Measurements from ENCODE around the gene STARD7.

DNA sequence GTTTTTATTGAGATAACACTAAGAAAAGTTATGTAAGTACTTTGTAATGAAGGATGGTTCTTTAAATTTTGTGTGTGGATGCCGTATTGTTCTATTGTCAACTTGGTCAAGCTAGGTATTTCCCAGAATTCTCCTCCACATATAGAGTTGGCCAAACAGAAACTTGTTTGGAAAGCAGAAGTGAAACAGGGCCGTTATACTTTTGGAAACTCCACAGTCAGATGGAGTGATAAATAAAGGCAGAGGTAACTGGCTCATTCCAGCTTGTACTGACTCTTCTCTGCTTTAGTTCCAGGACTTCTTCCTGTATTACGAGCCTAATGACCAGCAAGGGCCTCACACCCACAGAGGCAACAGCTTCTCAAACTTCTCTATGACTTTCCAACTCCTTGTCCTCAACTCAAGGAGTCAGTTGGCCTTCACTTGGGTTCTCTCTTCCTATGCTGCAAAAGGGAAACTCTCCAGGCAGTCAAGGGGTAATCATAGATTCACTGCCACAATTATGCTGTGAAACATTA, 16.4 kb upstream of the STARD7 start:
- TF ChIP-seq, protein P1, sequence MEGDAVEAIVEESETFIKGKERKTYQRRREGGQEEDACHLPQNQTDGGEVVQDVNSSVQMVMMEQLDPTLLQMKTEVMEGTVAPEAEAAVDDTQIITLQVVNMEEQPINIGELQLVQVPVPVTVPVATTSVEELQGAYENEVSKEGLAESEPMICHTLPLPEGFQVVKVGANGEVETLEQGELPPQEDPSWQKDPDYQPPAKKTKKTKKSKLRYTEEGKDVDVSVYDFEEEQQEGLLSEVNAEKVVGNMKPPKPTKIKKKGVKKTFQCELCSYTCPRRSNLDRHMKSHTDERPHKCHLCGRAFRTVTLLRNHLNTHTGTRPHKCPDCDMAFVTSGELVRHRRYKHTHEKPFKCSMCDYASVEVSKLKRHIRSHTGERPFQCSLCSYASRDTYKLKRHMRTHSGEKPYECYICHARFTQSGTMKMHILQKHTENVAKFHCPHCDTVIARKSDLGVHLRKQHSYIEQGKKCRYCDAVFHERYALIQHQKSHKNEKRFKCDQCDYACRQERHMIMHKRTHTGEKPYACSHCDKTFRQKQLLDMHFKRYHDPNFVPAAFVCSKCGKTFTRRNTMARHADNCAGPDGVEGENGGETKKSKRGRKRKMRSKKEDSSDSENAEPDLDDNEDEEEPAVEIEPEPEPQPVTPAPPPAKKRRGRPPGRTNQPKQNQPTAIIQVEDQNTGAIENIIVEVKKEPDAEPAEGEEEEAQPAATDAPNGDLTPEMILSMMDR (IDR thresholded peaks at IDR 0.05), result no peak
- TF ChIP-seq POLR2A (IDR thresholded peaks at IDR 0.05), result no peak

All from body of pancreas (tissue), 4 donors.